Activated CD4-positive, alpha-beta T cell treated with anti-CD3 and anti-CD28 coated beads, Interleukin-2, amount 50 U/mL, for 4 hours (primary cell): Measurements from ENCODE around the gene LGR6.
"Not testable (repeated sequence)": the region's sequence is repeated elsewhere in the genome, so short reads cannot be mapped to it uniquely, and the experiment has no call there.

Source experiments
- DNase-seq, 2 experiments: peaks; one replicate each; pipeline ENCODE4 v3.0.0-alpha.2; 2020

Gene LGR6

DNA sequence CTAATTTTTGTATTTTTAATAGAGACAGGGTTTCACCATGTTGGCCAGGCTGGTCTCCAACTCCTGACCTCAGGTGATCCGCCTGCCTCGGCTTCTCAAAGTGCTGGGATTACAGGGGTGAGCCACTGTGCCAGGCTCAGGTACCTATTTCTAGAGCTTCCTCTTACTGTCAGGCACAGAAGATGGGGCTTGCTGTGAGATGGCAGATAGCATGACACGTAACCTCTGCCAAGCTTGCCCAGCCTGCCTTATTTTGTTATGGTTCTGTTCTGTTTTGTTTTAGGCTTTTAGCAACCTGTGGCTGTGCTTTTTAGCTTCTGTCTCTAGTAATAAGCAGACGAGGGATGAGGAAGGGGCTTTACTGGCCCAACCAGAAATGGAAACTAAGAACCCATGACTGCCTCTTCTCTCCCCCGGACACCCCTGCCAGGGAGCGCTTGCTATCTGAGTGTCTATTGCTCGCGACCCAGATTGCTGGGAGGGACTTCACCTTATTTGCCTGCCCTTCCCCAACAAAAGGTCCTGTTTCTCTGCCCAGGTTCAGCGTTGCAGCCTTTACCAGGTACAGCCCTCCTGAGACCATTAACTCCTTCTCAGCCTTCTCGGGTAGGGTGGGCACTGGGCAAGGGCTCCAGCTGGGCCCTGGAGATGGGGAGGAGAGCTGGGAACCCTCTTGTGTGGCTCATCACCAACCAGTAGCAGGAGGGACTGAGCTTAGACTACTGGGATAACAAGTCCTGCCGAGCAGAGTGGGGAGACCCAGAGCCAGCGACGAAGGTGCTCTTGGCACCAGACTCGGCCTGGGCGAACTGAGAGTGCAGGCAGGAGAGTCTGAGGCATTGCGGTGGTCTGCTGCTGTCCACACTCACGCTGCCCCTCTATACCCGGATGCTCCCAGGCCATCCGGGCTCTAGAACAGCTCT lies 13.5 kb upstream of the LGR6 start:
- DNase-seq, result no peak

DNA sequence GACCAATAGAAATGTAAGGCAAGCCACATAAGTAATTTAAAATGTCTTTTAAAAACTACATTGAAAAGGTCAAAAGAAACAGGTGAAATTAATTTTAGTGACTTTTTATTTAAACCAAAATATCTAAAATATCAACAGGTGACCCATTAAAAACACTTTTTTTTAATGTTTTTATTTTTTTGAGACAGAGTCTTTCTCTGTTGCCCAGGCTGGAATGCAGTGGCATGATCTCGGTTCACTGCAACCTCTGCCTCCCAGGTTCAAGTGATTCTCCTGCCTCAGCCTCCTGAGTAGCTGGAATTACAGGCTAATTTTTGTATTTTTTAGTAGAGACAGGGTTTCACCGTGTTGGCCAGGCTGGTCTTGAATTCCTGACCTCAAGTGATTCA lies 12.9 kb upstream of the LGR6 start:
- not testable (repeated sequence) for DNase-seq

DNA sequence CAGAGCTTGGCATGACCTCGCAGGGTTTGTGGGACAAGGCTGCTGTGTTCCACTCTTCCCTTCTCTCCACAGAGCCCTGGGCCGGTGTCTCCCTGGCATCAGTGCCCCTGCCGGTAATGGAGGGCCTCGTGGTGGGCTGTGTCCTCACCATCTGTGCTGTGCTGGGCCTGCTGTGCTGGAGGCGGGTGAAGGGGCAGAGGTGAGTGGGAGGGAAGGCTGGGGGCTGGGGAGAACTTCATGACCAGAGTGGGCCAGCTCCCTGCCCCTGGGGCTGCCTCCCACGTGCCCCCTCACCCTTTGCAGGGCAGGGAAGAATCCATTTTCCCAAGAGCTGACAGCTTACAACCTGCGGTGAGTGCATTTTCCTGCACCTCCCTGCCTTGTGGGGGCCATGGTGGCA lies 12.0 kb upstream of the LGR6 start:
- DNase-seq, result no peak

DNA sequence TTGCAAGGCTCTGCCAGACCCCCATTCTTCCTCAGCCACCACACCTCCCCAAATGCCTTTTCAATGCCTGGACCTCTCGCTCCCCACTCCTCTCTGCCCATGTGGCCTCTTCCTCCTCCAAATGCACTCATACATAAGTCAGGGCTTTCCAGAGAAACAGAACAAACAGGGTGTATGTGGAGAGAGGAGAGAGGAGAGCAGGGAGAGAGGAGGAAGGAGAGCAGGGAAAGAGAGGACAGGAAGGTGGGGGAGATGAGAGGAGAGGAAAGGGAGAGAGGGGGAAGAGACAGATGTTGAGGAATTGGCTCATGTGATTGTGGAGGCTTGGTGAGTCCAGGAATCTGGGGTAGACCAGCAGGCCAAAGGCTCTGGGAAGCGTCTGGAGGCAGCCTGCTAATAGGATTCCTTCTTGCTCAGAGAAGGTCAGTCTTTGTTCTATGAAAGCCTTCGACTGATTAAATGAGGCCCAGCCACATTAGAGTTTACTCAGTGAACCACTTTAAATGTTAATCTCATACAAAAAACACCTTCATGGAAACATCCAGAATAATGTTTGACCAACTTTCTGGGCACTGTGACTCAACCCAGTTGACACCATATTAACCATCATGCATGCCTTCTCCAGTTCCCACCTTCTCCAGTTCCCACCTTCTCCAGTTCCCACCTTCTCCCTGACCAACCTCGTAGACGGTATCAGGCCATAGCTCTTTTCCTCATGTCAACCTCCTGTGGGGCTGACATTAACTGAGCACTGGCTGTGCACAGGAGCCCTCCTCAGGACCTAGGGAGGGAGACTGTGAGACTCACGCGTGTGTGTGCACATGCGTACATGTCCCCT lies 11.3 kb upstream of the LGR6 start:
- DNase-seq, result no peak

DNA sequence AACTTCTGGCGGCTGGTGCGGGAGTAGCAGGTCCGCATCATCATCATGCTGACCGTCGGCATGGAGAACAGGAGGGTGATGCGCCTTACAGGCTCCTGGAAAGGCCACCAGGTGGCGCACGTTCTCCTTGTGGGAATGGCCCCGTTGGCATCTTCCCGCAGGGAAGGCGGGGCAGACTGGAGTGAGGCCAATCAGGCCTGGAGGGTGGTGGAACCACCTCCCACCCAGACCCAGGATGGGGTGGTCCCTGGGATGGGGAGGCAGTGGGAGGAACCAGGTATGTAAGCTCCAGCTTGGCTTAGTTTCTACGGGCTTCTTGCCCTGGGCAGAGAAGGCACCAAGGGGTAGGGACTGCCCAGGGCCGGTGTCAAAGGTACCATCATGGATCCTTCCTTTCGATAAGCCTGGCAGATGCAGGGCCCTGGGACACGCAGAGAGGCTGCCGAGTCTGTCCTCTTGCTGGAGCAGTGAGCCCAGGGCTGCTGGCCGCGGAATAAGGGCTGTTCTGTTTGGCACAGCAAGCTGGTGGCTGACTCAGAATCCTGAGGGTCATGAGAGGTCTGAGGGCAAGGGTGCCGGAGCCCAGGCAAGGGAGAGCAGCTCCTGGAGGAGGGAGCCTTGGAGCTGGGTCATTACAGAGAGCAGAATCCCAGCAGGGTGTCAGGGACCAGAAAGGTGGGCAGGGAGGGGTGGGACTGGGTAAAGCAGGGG lies 8.7 kb upstream of the LGR6 start:
- peak; percentile 58 to 59 for DNase-seq

DNA sequence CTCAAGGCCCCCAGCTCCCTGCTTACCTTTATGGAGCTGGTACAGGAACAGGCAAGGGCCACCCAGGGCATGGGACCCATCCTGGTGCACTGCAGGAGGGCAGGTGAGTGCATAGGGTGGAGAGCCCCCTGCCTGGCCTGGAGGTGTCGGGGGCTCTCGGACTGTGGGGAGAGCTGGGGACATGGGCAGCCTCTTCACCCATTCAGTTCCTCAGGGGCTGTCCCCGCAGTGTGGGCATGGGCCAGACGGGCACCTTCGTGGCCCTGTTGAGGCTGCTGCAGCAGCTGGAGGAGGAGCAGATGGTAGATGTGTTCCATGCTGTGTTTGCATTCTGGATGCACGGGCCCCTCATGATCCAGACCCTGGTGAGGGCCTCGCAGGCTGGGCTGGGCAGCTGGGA lies 7.3 kb upstream of the LGR6 start:
- DNase-seq, result no peak

DNA sequence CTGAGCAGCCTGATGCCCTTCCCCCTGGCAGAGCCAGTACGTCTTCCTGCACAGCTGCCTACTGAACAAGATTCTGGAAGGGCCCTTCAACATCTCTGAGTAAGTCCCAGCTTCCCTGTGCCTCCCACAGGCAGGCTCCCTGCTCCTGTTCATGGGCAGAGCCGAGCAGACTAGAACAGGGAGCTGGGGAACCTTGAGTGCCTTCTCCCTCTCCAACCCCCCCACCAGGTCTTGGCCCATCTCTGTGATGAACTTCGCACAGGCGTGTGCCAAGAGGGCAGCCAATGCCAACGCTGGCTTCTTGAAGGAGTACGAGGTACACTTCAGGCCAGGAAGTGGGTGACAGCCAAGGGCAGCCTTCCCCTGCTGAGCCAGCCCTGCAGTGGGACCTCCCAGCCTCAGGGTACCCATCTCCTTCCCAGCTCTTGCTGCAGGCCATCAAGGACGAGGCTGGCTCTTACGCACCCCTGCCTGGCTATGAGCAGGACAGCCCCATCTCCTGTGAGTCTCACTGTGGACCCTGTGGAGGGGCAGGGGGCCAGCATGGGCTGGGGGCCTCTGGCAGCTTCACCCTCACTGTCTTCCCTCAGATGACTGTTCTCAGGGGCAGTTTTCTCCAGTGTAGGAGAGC lies 6.4 kb upstream of the LGR6 start:
- no peak for DNase-seq

DNA sequence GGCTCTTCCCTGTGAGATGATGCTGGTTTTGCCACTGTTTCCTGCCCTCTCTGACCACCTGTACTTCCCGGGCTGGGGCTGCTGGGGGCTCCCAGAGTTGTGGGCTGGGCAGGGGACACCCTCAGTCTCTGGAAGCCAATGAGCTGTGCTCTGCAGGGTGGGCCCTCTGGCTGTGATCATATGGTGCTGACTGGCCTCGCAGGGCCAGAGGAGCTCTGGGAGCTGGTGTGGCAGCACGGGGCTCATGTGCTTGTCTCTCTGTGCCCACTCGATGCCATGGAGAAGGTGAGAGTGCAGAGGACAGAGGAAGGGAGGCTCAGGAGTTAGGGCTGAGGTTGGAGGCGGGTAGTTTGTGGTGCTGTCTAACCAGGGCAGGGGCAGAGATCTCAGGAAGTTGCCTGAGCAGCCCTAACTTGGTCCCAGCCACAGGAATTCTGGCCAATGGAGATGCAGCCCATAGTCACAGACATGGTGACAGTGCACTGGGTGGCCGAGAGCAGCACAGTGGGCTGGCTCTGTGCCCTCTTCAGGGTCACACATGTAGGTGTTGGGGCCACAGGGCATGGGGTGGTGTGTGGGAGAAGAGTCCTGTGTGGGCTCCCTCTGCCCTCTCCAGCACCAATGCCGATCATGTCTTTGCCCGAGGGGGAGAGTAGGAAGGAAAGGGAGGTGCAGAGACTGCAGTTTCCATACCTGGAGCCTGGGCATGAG lies 5.7 kb upstream of the LGR6 start:
- no peak for DNase-seq

DNA sequence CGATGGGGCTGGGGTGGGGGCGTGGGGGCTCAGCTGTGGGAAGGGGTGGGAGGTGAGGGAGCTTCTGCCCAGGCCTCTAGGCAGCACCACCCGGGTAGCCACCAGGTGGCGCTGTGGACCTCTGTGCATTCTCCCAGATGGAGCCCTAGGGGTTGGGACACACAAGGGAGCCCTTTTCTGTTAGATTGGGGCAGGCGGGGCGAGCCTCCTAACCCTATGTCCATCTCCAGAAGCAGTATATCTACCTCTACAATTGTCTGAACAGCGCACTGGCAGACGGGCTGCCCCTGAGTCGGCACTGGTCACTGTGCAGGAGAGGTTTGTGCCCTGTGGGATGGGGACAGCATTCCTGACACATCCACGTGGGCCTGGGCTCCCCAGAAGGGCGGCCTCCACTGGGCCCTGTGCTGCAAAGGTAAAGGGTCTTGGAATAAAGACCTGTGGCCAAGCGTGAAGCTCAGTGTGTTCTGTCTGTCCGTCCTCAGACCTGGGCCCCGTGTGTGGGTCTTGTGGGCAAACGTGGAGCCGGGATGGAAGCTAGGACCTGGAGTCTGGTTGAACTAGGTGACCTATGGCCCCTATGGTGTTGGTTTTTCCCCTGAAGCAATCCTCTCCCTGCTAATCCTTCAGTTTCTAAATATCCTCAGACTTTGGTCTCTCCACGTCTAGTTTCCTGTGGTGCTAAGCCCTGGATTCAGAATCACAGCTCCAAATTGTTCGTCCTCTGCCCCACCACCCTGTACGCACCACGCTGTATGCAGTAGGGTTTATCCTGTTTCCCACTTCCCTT lies 4.4 kb upstream of the LGR6 start:
- DNase-seq, result peak; percentile 72 to 76

DNA sequence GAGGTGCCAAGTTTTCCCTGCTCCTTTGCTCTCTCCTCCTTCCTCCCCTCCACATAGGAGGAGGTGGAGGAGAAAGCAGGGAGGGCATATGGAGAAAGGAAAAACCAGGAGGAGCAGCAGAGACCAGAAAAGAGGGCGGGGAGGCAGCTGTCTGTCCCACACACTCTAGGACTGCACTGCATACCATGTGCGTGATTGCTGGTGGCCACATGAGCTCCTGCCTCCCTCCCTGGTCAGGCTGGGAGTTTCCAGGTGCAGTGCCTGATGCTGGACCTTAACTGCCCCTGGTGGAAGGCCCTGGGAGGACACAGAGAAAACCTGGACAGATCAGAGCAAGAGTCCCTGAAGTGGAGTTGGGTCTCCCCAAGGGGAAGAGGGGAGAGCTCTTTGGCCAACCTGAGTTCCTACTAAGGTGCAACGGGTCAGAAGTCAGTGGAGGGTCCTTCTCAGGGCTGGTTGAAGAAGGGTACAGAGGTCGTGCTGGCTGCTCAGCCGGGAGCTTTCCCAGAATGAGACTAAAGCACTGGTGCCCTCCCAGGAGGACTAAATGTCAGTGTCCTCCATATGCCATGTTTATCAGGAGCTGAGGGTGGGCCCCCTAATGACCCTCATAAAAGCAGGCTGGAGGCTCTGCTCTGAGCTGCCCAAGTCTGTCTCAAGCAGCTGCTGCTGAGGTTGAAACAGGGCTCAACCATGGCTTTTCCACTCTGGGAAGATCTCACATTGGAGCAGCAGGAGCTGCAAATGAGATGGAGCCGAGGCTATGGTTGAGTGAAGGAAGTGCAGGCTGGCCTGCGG lies 3.5 kb upstream of the LGR6 start:
- no peak for DNase-seq

DNA sequence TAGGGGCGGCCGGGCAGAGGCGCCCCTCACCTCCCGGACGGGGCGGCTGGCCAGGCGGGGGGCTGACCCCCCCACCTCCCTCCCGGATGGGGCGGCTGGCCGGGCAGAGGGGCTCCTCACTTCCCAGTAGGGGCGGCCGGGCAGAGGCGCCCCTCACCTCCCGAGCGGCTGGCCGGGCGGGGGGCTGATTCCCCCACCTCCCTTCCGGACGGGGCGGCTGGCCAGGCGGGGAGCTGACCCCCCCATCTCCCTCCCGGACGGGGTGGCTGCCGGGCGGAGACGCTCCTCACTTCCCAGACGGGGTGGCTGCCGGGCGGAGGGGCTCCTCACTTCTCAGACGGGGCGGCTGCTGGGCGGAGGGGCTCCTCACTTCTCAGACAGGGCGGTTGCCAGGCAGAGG lies 2.2 kb upstream of the LGR6 start:
- DNase-seq, result not testable (repeated sequence)

DNA sequence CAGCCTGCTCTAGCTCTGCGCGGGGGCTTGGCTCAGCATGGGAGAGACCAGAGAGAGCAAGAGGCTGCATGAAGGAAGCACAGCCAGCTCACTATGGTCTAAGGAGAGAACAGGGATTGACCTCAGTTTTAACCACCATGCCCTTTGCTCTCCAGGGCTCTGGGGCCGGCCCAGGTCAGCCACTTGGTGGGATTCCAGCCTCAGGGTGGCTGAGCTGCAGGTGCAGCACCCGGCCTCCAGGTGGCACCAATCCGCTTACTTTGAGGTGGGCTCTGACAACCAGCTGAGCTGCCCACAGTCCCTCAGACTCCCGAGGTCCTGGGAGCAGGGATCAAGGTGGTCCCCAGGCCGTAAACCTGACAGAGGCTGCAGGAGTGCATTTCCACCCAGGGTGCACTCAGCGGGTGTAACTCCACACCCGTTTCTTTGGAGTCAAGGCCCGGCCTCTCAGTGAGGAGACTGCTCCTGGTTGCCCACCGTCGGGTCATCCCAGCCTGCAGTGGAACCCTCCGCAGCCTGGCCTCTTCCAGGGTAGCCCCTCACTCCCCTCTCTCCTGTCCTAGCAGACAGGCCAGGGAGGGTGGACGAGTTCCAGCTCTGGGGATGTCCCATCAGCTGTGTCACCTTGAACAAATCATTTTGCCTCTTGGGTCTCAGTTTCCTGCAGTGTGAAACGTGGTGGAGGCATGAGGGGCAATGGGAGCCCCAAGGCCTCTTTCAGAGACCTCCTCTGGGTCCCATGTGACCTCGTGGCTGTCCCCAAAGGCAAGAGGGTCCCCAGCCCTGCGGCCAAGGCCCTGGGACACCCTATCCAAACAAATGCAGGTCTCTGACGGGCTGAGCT lies 607 bp upstream of the LGR6 start:
- peak; percentile 38 to 39 for DNase-seq

DNA sequence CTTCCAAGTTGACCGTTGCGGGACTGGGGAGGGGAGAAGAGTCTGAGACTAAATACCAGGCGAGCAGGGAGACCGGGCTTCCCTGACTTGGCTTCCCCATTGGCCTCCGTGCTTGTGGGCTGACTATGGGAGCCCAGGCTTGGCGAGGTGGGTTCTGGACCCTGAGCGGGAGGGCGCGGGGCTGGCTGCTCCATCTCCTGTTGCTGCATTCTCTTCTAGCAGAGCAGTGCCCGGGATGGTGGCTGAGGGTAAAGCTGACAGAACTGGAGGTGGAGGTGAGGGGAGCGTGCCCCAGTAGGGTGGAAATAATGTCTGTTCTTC lies 689 bp downstream of the LGR6 start:
- no peak for DNase-seq

DNA sequence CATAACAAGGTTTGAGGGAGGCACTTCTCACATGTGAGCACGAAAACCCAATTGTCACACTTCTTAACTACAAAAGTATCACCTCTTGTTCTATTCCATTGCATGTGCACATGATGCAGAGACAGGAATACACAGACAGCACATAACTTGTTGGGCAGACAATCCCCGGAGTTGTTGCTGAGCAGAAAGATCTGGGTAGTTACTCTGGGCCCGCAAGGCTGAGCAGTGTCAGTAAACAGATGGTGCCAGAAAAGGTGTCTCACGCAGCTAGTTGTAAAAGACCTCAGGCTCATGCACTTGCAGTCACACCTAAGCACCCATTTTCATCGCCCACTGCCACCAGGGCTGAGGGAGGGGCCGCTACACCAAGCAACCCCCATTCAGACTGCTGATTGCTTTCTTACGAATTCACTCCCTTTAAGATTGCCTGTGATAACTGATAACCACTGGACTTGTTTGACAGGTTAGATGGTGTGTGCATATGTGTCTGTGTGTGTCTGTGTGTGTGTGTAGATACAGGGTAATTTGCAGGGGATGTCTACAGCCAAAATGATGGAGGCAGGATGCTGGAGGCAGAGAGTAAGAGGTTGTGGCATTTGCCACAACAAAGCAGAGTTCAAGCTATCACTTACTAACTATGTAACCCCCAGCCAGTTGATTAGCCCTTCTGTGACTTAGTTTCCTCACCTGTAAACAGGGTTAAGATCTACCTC lies 4.2 kb downstream of the LGR6 start:
- no peak for DNase-seq

DNA sequence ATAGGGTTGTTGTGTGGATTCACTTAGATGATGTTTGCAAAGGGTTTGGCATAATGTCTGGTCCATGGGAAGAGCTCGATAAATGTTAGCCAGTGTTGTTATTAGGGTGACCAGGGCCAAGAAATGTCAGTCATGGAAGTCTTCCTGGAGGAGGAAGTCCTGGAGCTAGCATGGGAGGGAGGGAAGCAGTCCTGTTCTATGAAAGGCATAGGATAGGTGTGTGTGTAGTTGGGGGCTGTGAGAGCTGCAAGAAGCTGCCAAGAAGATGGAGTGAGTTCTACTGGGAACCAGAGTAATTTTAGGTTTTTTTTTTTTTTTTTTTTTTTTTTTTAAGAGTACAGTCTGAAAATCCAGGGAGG lies 4.7 kb downstream of the LGR6 start:
- DNase-seq, result no peak

DNA sequence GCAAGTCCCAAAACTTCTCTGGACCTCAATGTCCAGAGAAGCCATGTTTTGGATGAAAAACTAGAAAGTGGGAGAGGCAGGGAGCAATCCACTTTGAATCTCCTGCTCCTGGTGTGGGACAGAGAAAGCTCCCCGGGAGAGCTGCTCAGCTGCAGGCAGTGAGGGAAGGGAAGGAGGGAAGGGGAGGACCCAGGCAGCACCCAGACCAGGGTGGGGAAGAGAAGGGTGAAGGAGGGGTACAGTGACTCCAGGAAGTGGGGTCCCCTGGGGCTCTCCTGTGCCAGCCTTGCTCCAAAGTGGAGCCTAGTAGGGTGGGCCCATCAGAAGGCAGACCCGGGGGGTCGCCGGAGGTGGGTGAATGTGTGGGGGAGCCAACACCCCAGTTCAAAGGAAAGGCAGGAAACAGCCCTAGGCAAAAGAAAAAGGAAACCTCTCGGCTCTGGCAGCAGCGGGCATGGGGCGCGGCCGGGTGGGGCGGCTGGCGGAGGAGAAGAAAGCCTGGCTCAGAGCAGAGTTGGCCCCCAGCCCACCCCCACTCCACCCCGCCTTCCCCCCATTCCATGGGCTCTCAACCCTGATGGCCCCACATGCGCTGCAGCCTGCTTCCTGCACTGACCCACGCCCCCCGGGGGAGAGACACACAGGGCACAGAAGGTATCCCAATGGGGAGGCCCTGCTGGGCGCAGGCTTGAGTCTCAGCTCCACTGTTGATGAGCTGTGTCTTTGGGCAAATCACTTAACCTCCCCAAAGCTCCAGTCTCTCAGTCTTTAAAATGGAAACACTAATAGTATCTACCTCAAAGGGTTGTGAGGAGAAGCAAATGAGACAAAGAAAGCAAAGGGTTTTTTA lies 5.7 kb downstream of the LGR6 start:
- no peak for DNase-seq

DNA sequence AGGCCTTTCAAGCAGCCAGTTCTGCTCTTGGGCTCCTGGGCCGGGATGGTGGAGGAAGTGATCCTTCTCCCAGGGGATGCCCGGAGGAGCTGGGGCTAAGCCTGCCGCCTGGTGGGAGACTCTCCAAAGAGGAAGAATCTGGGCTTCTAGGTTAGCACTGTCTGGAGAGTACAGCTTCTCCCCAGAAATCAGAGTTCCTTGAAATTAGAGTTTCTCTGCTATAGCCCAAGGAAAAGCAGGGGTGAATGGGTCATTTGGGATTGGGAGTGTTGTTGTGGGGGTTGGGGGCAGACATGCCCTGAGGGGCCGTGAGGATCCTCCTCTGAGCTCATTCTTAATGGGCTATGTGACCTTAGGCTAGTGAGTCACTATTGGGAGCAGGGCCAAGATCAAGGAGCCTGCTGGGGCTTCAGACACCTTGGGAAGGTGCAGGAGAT lies 6.5 kb downstream of the LGR6 start:
- DNase-seq, result no peak

DNA sequence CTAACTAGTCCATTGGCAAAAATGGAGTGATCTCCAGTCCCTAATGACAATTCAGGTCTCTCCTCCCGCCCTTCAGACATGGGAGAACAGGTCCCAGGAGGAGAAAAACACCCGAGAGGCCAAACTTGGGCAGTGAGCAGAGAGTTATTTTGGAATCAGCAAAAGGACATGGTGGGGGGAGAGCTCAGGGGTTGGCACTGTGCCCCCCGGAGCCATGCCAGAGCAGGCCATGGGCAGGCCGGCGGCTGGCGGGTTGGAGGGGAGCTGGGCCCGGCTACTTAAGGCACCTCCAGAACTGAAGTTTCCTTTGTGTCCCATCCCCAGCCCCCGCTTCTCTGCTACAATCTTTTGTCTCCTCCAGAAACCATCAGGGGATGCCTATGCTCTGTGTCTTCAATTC lies 7.1 kb downstream of the LGR6 start:
- no peak for DNase-seq
